K562 (cell line): ENCODE measurements around the gene DCDC2. TPM values are rescaled to one million over a fixed set of nuclear protein-coding genes. Genes with fewer than 3 reads are reported as not detected.

Experiments
- ATAC-seq: fragments of 200-7000 bp; cut with Tn5 transposase; 3 replicates; pipeline ENCODE4 v1.9.1; 2020; ENCODE audit warnings: moderate library complexity
- BruUV-seq: library from RNA; stranded (reverse); fragments of 400-500 nt; replicated peaks from 2 replicates; lab custom pipeline; 2021; lab: Mats Ljungman, UMichigan
- CTCF ChIA-PET: fragments of 300-600 bp; formaldehyde crosslinking; extraction: SDS; loops from one replicate; lab custom pipeline; 2021; ENCODE audit warnings: low intra/inter-chr PET ratio; lab: Yijun Ruan, JAX
- POLR2A ChIA-PET: fragments of 300-600, 350-650 bp; sonication (Branson Sonifier 250); formaldehyde crosslinking; extraction: SDS; loops from one replicate; lab custom pipeline; 2021; ENCODE audit warnings: antibody characterized with exemption, inconsistent platforms; lab: Yijun Ruan, JAX
- DNase-seq, 4 experiments: peaks; one replicate each; pipeline versions ENCODE4 v3.0.0 to v3.0.0-alpha.2; 2011 to 2018; ENCODE audit warnings: low spot score in 3 of 4, mixed read lengths in 3 of 4; ENCODE audit errors: extremely low read depth in 1 of 4
- FAIRE-seq: peaks from 2 replicates; lab custom pipeline; 2011; peaks lifted over from hg19 to GRCh38; lab: Jason Lieb, UNC
- H2AFZ ChIP-seq: 2 replicates; pipeline ENCODE4 v1.6.0; 2011; ENCODE audit warnings: low read depth, low read length, control low read depth, inconsistent platforms
- H3K27ac ChIP-seq: fragments of 200-600 bp; 3 replicates; pipeline ENCODE4 v1.8.0; 2011; ENCODE audit warnings: low read depth, mild to moderate bottlenecking, control low read depth, inconsistent platforms, low read length, moderate library complexity, mixed read lengths; ENCODE audit errors: extremely low read depth
- H3K27me3 ChIP-seq, 2 experiments: fragments of 300-600 bp in 1 of 2; 2 replicates in 1 of 2; 3 replicates in 1 of 2; pipeline versions ENCODE4 v1.6.0 to v1.8.0; 2011; ENCODE audit warnings: inconsistent platforms in 2 of 2, low read length in 2 of 2, mild to moderate bottlenecking in 1 of 2, mixed read lengths in 1 of 2, moderate library complexity in 1 of 2; ENCODE audit not compliant: control insufficient read depth in 2 of 2, insufficient read depth in 2 of 2
- H3K36me3 ChIP-seq: fragments of 300-600 bp; 3 replicates; pipeline ENCODE4 v1.8.0; 2011; ENCODE audit warnings: mild to moderate bottlenecking, low read length, inconsistent platforms; ENCODE audit not compliant: control insufficient read depth, insufficient read depth
- H3K4me1 ChIP-seq, 2 experiments: fragments of 200-600 bp in 1 of 2; replicated peaks in 1 of 2; 2 replicates in 1 of 2; 3 replicates in 1 of 2; pipeline versions ENCODE4 v1.5.1 to v1.8.0; 2011; ENCODE audit warnings: inconsistent platforms in 2 of 2, low read length in 2 of 2, mild to moderate bottlenecking in 1 of 2, mixed read lengths in 1 of 2, moderate library complexity in 1 of 2; ENCODE audit not compliant: control insufficient read depth in 2 of 2, insufficient read depth in 2 of 2
- H3K4me2 ChIP-seq: 2 replicates; pipeline ENCODE4 v1.6.1; 2011; ENCODE audit warnings: low read length, control low read depth, inconsistent platforms, mixed read lengths; ENCODE audit not compliant: insufficient read depth
- H3K4me3 ChIP-seq: fragments of 200-600 bp; sonication (generic), shearing (Covaris generic); 2 replicates; pipeline ENCODE4 v1.5.1; 2016; ENCODE audit warnings: control low read depth, inconsistent platforms
- H3K79me2 ChIP-seq: fragments of 200-600 bp; 3 replicates; pipeline ENCODE4 v1.8.0; 2011; ENCODE audit warnings: low read length, inconsistent platforms; ENCODE audit not compliant: control insufficient read depth, insufficient read depth
- H3K9ac ChIP-seq, 2 experiments: 2 replicates each; pipeline versions ENCODE4 v1.6.0 to v1.6.1; 2011; ENCODE audit warnings: low read depth in 2 of 2, low read length in 2 of 2, control low read depth in 1 of 2, inconsistent platforms in 1 of 2, mild to moderate bottlenecking in 1 of 2, mixed read lengths in 1 of 2; ENCODE audit not compliant: insufficient read depth in 1 of 2
- H3K9me1 ChIP-seq: one replicate; pipeline ENCODE4 v1.6.0; 2011; ENCODE audit warnings: inconsistent platforms, mild to moderate bottlenecking, low read length, moderate library complexity; ENCODE audit not compliant: control insufficient read depth, insufficient read depth
- H3K9me3 ChIP-seq: replicated peaks from 2 replicates; pipeline ENCODE4 v1.5.1; 2011; ENCODE audit warnings: low read depth, low read length, inconsistent platforms; ENCODE audit not compliant: control insufficient read depth, insufficient read depth
- H4K20me1 ChIP-seq: replicated peaks from 2 replicates; pipeline ENCODE4 v1.6.1; 2011; ENCODE audit warnings: low read length, inconsistent platforms, mixed read lengths; ENCODE audit not compliant: control insufficient read depth, insufficient read depth
- ADNP ChIP-seq: fragments of 200-800 bp; sonication (Bioruptor generic); IDR thresholded peaks from 2 replicates; pipeline ENCODE4 v1.6.1; 2016; ENCODE audit warnings: missing genetic modification characterization, missing compliant biosample characterization
- CHD2 ChIP-seq: IDR thresholded peaks from 2 replicates; pipeline ENCODE4 v1.6.1; 2011; ENCODE audit warnings: low read depth, low read length
- FOXJ2 ChIP-seq: fragments of 200-800 bp; sonication (Bioruptor generic); IDR thresholded peaks from 2 replicates; pipeline ENCODE4 v1.6.1; 2016; ENCODE audit warnings: missing genetic modification characterization, missing compliant biosample characterization
- ILK ChIP-seq: fragments of 450-650 bp; IDR thresholded peaks from 2 replicates; pipeline ENCODE4 v1.6.1; 2016; ENCODE audit warnings: missing genetic modification characterization, low read depth, mild to moderate bottlenecking, missing compliant biosample characterization, moderate library complexity, borderline replicate concordance
- POLR3G ChIP-seq: IDR thresholded peaks from 2 replicates; pipeline ENCODE4 v1.6.1; 2011; ENCODE audit not compliant: insufficient read length, insufficient replicate concordance; ENCODE audit errors: extremely low read depth
- SAP30 ChIP-seq: fragments of 200-600 bp; sonication (generic); IDR thresholded peaks from 2 replicates; pipeline ENCODE4 v1.6.1; 2012; ENCODE audit warnings: borderline replicate concordance, low read depth, mild to moderate bottlenecking, moderate library complexity, low read length, control low read depth, inconsistent platforms; ENCODE audit not compliant: insufficient read depth, poor library complexity, severe bottlenecking
- ZBTB40 ChIP-seq, 2 experiments: fragments of 450-650 bp in 1 of 2; sonication (generic) in 1 of 2; formaldehyde crosslinking in 1 of 2; IDR thresholded peaks; 2 replicates each; pipeline versions ENCODE4 v1.7.1 to v1.9.0; 2016 to 2022; ENCODE audit warnings: inconsistent platforms in 1 of 2, mild to moderate bottlenecking in 1 of 2, missing genetic modification reagents in 1 of 2
- WGBS: fragments of 100-300 bp; shearing (Covaris generic); methylation state at CpG from one replicate; pipeline ENCODE4 v1.1.6; 2016; ENCODE audit warnings: low coverage, mixed read lengths; ENCODE audit not compliant: insufficient coverage; ENCODE audit errors: missing lambda C conversion rate; 5-methylcytosine and 5-hydroxymethylcytosine counted together
- in situ Hi-C: fragments of 300-500 bp; cut with MboI; formaldehyde crosslinking; loops from 4 replicates; pipeline ENCODE4 v1.15.0; 2018; ENCODE audit warnings: inconsistent platforms, mixed read lengths
- intact Hi-C: fragments of 100-400 bp; cut with micrococcal nuclease; formaldehyde crosslinking; loops from 2 replicates; pipeline ENCODE4 v1.14.2; 2022
- polyA plus RNA-seq, 8 experiments: library from polyadenylated mRNA; depleted of rRNA in 4 of 8; stranded (reverse) in 5 of 8; unstranded in 3 of 8; fragments of >200 nt; fragmentation: Nextera tagmentation in 2 of 8; fragmentation: Illumina TruSeq in 1 of 8; extraction: Ambion mirVana in 2 of 8; extraction: Trizol in 1 of 8; gene quantifications; 2 replicates each; pipeline versions ENCODE4 v1.2.1 to v1.2.3, GENCODE V29; 2011 to 2014; ENCODE audit warnings: inconsistent platforms in 1 of 8, missing spikeins in 1 of 8
- total RNA-seq, 7 experiments: library from RNA; depleted of rRNA in 6 of 7; stranded (reverse); fragments of >200 nt in 6 of 7; fragmentation: Illumina TruSeq in 2 of 7; extraction: Trizol in 2 of 7; gene quantifications; 2 replicates each; pipeline versions ENCODE4 v1.2.1 to v1.2.3, GENCODE V29; 2011 to 2021; ENCODE audit warnings: low replicate concordance in 1 of 7
- TF ChIP-seq, protein P1 (sequence below): fragments of 250-450 bp; sonication (Bioruptor Pico); IDR thresholded peaks from 2 replicates; pipeline ENCODE4 v1.4.0; 2020; ENCODE audit warnings: borderline replicate concordance
- TF ChIP-seq, protein P2 (sequence below): fragments of 250-450 bp; sonication (Bioruptor Pico); IDR thresholded peaks from 2 replicates; pipeline ENCODE4 v1.8.0; 2022; ENCODE audit warnings: moderate library complexity, mild to moderate bottlenecking, inconsistent platforms

The DCDC2 gene
- total and polyA plus RNA-seq, 9 of the 15 experiments (the other 6 are each of a cell fraction or from before 2014, with no cell fraction given), result 0.04 TPM; not detected in 8

- TF ChIP-seq ADNP (tag), result no peak
- TF ChIP-seq, all 486 proteins: peak for 0
Measured at GRCh38 chr6:24139639-24140038, 218.2 kb downstream of the DCDC2 start (continued).

DNA sequence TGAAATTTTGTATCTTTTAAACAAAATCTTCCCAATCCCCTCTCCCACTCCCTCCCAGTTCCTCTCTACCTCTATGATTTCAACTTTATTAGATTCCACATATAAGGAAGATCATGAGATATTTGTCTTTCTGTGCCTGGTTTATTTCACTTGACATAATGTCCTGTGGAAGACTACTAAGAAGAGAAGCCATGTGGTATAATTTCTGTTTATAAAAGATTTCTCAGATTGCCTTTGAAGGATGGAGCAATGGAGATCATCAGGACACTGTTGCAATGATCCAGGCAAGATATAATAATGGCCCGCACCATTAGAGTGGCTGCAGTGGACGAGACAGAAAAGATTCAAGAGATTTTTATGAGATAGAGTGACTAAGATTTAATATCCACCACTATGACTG lies 218.8 kb downstream of the DCDC2 start:
- no peaks in the 10 kb centered on the region for H4K20me1 ChIP-seq
- in situ Hi-C loops, result no loop called here
- no TSS peak for BruUV-seq
- TF ChIP-seq ILK (no peak), POLR3G (no peak), ZBTB40 (IDR thresholded peaks at IDR 0.05) (no peak), ZBTB40 (CRISPR knock-in tag; IDR thresholded peaks at IDR 0.05) (no peak), SAP30 (no peak), CHD2 (no peak), FOXJ2 (tag) (no peak)
- TF ChIP-seq, protein P1, sequence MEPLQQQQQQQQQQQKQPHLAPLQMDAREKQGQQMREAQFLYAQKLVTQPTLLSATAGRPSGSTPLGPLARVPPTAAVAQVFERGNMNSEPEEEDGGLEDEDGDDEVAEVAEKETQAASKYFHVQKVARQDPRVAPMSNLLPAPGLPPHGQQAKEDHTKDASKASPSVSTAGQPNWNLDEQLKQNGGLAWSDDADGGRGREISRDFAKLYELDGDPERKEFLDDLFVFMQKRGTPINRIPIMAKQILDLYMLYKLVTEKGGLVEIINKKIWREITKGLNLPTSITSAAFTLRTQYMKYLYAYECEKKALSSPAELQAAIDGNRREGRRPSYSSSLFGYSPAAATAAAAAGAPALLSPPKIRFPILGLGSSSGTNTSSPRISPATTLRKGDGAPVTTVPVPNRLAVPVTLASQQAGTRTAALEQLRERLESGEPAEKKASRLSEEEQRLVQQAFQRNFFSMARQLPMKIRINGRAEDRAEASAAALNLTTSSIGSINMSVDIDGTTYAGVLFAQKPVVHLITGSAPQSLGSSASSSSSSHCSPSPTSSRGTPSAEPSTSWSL (CRISPR knock-in tag), result no peak
- TF ChIP-seq, protein P2, sequence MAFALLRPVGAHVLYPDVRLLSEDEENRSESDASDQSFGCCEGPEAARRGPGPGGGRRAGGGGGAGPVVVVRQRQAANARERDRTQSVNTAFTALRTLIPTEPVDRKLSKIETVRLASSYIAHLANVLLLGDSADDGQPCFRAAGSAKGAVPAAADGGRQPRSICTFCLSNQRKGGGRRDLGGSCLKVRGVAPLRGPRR, result no peak

More for the DNA sequence above, 218.8 kb downstream of the DCDC2 start:
- Histone ChIP-seq H3K4me1 (no peaks in the 10 kb centered on the region), H3K36me3 (no peaks in the 10 kb centered on the region), H3K27me3 (no peaks in the 10 kb centered on the region), H2AFZ (no peak overlapping the region), H3K9me3 (no peaks in the 10 kb centered on the region; the same call in 1 of the 2 replicates), H3K4me3 (no peak overlapping the region), H3K9ac (no peak overlapping the region), H3K79me2 (no peaks in the 10 kb centered on the region), H3K27ac (no peak overlapping the region), H3K4me2 (no peak overlapping the region), H3K9me1 (no peaks in the 10 kb centered on the region)
- DNase-seq (no peak), ATAC-seq (no peak), FAIRE-seq (no peak)
- ChIA-PET POLR2A (no interaction called here), CTCF (no interaction called here)
- intact Hi-C loops, result no loop called here
- WGBS, result 0% methylated on average over 2 of the region's 2 CpGs
